ENCODE results near the gene ARL15. TPM values are rescaled to one million over a fixed set of nuclear protein-coding genes. Genes with fewer than 3 reads are reported as not detected.

ARL15 gene
- total RNA-seq, 1 donor from 2014 or later, result 14.0 TPM

DNA sequence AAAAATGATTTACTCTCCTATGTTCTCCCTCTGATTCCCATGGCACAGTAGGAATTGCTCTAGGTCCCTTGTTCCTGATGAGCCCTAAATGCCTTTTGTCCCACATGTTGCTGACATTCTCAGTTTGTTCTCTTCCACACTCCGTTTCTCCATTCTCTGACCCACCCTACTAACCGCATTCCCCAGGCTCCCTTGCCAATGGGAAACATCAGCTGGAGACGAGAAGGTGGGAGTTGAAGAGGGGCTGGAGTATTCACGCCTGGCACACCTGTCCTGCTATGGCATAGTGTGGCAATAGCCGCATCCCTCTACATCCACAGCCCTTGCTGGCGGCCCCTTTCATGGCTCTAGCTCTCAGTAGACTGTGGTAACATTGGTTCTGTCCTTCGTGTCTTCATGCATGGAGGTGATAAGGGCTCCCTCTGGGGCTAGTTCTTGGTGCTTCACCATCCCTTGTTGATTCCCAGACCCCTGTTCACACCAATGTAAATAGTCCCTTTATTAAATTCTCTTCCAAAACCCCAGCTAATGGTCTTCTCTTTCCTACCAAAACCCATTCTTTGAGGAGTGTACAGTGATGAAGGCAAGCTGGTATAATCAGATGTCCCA lies 16.4 kb upstream of the ARL15 start:
- no peak for DNase-seq (ENCODE audit: low spot score)
- H3K4me3 Mint-ChIP-seq (ENCODE audit: unreplicated experiment), result no peak overlapping the region
- peaks cover 12% of the 10 kb centered on the region for H3K27me3 Mint-ChIP-seq (ENCODE audit: low read depth)
- no peaks in the 10 kb centered on the region for H3K9me3 Mint-ChIP-seq (ENCODE audit: low read depth)
- H3K4me1 Mint-ChIP-seq (ENCODE audit: low read depth), result peaks cover 9% of the 10 kb centered on the region
- TF ChIP-seq, protein P1, sequence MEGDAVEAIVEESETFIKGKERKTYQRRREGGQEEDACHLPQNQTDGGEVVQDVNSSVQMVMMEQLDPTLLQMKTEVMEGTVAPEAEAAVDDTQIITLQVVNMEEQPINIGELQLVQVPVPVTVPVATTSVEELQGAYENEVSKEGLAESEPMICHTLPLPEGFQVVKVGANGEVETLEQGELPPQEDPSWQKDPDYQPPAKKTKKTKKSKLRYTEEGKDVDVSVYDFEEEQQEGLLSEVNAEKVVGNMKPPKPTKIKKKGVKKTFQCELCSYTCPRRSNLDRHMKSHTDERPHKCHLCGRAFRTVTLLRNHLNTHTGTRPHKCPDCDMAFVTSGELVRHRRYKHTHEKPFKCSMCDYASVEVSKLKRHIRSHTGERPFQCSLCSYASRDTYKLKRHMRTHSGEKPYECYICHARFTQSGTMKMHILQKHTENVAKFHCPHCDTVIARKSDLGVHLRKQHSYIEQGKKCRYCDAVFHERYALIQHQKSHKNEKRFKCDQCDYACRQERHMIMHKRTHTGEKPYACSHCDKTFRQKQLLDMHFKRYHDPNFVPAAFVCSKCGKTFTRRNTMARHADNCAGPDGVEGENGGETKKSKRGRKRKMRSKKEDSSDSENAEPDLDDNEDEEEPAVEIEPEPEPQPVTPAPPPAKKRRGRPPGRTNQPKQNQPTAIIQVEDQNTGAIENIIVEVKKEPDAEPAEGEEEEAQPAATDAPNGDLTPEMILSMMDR (IDR thresholded peaks at IDR 0.05), result no peak
- no peak overlapping the region for H3K27ac Mint-ChIP-seq (ENCODE audit: unreplicated experiment)
- peaks cover 1% of the 10 kb centered on the region for H3K36me3 Mint-ChIP-seq (ENCODE audit: low read depth)

DNA sequence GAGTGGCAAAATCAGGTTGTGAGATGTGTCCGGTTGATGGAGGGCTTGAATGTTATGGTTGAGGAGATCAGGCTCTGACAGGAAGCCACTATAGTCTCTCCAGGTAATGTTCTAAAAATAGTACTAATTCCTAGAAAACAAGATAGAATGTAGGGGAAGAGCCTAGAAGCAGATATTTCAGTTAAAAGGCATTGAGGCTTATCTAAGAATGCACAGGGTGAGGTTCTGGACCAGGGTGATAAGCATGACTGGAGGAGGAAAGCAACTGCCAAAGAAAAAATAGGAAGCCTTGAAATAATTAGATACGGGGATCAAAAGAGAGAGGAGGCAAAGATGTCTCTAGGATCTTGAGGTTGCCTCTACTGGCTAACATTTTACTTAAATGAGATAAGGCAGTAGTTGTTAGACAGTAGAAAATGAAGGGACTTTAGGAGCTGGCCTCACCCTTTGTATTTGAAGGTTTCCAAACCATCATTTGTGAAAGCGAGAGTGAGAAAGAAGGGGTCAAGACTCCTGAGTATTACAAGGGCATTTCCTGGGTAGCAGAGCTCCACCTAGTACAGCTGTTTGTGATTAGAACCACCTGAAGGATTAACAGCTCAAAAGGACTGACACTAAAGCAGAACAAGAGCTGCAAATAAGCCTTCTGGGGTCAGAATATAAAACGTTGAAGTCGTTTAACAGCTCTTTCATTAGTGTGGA lies 15.4 kb upstream of the ARL15 start:
- DNase-seq (ENCODE audit: low spot score), result no peak
- H3K4me1 Mint-ChIP-seq (ENCODE audit: low read depth), result peaks cover 9% of the 10 kb centered on the region
- no peak overlapping the region for H3K27ac Mint-ChIP-seq (ENCODE audit: unreplicated experiment)
- H3K27me3 Mint-ChIP-seq (ENCODE audit: low read depth), result peaks cover 12% of the 10 kb centered on the region
- TF ChIP-seq, protein P1 (IDR thresholded peaks at IDR 0.05), result no peak
- H3K9me3 Mint-ChIP-seq (ENCODE audit: low read depth), result no peaks in the 10 kb centered on the region
- no peak overlapping the region for H3K4me3 Mint-ChIP-seq (ENCODE audit: unreplicated experiment)
- peaks cover 1% of the 10 kb centered on the region for H3K36me3 Mint-ChIP-seq (ENCODE audit: low read depth)

DNA sequence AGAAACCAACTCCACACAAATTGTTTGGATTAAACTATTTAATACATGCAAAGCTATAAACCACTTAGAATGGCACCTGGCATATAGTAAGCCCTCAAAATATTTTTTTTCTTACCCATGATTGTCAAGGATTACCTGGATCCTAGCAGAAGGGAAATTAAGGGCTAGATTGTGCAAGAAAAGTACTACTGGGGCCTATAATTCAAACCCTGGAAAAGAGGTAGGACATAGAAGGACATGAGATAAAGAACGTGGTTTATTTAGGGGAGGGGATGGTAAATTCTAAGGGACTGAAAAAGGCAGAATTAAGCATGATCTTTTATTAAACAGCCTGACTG lies 14.9 kb upstream of the ARL15 start:
- peaks cover 1% of the 10 kb centered on the region for H3K36me3 Mint-ChIP-seq (ENCODE audit: low read depth)
- peaks cover 14% of the 10 kb centered on the region for H3K27me3 Mint-ChIP-seq (ENCODE audit: low read depth)
- H3K4me1 Mint-ChIP-seq (ENCODE audit: low read depth), result peaks cover 9% of the 10 kb centered on the region
- H3K4me3 Mint-ChIP-seq (ENCODE audit: unreplicated experiment), result no peak overlapping the region
- H3K9me3 Mint-ChIP-seq (ENCODE audit: low read depth), result no peaks in the 10 kb centered on the region
- no peak overlapping the region for H3K27ac Mint-ChIP-seq (ENCODE audit: unreplicated experiment)
- TF ChIP-seq, protein P1 (IDR thresholded peaks at IDR 0.05), result no peak
- DNase-seq (ENCODE audit: low spot score), result no peak

DNA sequence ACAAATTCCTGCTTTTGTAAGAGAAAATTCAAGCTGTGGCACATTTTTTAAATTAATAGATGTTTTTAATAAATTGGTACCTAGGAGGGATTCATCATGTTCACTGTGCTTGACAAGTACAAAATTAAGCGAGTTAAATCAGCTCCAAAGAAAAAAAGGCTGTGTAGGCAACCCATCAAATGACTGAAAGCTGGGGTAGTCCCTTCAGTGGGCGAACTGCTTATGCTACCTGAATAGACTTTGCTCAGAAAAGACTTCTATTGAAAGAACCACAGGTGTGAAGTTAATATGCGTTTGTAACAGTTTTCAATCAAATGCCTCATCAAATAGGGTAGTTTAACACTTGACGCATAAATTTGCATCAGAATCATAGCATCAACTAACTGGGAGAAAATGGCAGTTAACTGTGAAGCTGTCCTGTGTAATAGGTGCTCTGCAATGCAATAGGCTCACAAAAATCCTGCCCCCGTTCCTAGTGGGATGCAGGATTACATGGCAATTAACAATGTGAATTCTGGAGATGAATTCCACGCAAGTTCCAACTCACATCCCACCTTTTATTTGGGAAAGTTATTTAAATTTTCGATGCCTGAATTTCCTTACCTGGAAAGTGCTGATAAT lies 14.4 kb upstream of the ARL15 start:
- H3K27me3 Mint-ChIP-seq (ENCODE audit: low read depth), result peaks cover 19% of the 10 kb centered on the region
- H3K27ac Mint-ChIP-seq (ENCODE audit: unreplicated experiment), result no peak overlapping the region
- no peaks in the 10 kb centered on the region for H3K9me3 Mint-ChIP-seq (ENCODE audit: low read depth)
- peaks cover 1% of the 10 kb centered on the region for H3K36me3 Mint-ChIP-seq (ENCODE audit: low read depth)
- H3K4me1 Mint-ChIP-seq (ENCODE audit: low read depth), result peaks cover 5% of the 10 kb centered on the region
- TF ChIP-seq, protein P1 (IDR thresholded peaks at IDR 0.05), result no peak
- DNase-seq (ENCODE audit: low spot score), result no peak
- H3K4me3 Mint-ChIP-seq (ENCODE audit: unreplicated experiment), result no peak overlapping the region

DNA sequence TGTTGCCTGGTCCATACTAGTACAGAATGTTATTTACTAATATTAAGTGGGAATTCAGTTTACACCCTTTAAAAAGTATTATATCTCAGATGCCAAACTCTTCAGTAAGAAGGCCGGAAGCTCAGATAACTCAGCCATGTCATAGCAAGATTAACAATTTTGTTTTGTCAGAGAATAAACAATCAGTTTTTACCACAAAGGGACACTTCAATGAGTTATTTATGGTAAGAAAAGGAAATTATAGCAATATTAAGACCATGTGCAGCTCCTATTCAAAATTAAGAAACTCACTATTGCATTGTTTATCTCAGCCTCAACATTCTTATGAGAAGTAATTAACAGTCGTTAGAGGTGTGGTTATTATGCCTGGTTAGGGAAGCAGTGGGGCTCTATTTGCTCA lies 13.1 kb upstream of the ARL15 start:
- Mint-ChIP-seq H3K27ac (ENCODE audit: unreplicated experiment) (no peak overlapping the region), H3K27me3 (ENCODE audit: low read depth) (peaks cover 23% of the 10 kb centered on the region), H3K36me3 (ENCODE audit: low read depth) (peaks cover 1% of the 10 kb centered on the region), H3K4me1 (ENCODE audit: low read depth) (no peaks in the 10 kb centered on the region), H3K4me3 (ENCODE audit: unreplicated experiment) (no peak overlapping the region), H3K9me3 (ENCODE audit: low read depth) (no peaks in the 10 kb centered on the region)
- TF ChIP-seq, protein P1 (IDR thresholded peaks at IDR 0.05), result no peak
- no peak for DNase-seq (ENCODE audit: low spot score)

All from chondrocyte (in vitro differentiated cells).